HG03103 (cell line): ENCODE results near the gene CCDC148.

Experiments
- ATAC-seq: cut with Tn5 transposase; IDR thresholded peaks from one replicate; pipeline ENCODE4 v1.9.1; 2021; ENCODE audit warnings: low read depth; ENCODE audit not compliant: unreplicated experiment

The CCDC148 gene

GRCh38 chr2:158456309-158457066, at the start of gene CCDC148, which contains the start of gene PKP4:
Gene CCDC148, minus strand, starts transcription at chr2:158456753. Its CDS starts 314 bp downstream, at chr2:158456439.
Gene PKP4, plus strand, starts transcription at chr2:158456952. Its CDS starts 76,233 bp downstream, at chr2:158533185.
- ATAC-seq, result peak; percentile 90

GRCh38 chr2:158505448-158505934, 48.9 kb upstream of the CCDC148 start:
- no peak for ATAC-seq

DNA sequence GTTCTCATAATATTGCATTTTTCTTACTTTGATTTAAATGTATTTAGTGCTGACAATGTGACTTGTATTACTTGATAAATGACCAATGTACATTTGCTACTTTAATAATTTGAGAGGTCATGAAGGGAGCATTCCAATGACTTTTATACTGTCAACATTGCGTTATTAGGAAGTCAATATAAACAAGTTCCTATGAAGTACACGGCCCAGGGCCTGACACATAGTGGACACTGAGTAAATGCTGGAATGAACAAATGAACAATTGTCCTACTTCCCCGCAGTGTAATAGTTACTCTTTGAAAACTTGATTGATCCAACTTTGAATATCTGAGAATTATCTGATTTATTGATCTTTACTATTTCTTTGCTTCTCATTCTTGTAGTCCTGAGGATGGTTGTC, 47.5 kb upstream of the CCDC148 start:
- ATAC-seq, result no peak

DNA sequence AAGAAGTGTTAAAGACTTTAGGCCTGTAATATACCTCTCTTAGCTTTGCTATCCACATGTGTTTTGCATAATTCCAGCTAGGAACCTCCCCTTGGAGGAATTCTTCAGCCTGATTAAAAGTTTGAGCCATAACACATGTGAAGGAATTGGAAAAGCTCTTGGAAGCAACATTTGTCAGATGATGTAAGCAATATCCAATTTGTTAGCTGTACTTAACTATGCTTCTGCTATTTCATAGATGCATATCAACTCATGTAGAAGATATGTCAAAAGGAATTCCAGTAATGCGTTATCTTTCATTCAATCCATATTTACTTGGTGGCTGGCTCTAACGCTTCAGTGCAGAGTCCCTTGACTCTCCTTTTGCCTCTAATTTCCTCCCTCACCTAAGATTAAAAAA, 46.4 kb upstream of the CCDC148 start:
- ATAC-seq, result no peak

- ATAC-seq, result no peak
Measured at GRCh38 chr2:158501301-158501700, 44.7 kb upstream of the CCDC148 start.

DNA sequence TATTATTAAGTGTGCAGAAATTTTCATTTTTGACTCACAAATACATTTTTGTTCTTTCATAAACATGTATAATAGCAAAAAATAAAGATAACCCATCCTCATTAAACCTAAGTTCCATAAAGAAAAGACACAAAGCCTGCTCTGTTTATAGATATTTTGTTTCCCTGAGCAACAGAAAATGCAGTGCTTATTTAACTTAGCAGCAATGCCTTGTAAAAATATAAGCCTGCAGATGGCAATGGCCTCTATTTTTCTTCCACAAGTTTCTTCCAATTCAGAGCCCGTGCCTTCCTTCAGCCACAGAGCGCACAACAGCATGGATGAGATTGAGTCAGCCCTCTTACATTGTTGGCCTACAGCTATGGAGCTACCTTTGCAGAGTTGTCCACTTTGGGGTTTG, 43.8 kb upstream of the CCDC148 start:
- ATAC-seq, result no peak

DNA sequence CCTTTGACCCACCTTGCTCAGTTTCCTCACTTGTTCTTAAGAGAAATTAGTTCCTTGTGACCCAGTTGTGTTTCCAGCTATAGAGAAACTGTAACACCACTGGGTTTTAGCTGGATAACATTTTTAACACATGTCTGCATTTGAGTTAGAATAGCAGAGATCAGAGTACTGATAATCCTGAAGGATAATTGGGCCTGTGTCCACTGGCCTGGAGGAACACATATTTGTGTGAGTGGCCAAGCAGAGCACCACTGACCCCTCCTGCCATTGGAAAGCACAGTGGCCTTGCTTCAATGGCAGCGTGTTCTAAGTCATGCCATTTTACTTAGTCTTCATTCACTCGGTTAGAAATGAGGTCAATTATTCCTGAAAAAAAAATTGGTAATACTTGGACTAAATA, 42.8 kb upstream of the CCDC148 start:
- ATAC-seq, result no peak

DNA sequence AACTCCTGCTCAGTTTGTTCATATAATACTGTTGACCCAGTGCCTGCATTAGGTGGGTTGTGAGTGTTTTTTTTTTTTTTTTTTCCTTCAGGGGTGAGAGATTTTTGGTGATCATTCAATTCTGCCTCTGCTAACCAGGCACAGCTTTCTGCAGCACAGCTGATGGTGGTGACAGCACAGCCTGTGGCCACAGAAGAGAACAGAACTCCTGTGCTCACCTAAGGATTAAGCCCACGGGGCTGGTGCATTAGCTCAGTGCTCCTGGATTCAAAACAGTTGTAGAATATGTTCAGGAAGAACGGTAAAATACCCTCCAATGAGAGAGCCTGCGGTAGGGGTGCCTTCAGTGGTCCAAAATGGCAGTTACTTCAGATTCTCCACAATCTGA, 42.2 kb upstream of the CCDC148 start:
- ATAC-seq, result no peak

- ATAC-seq, result no peak
Measured at GRCh38 chr2:158498043-158498748, 41.6 kb upstream of the CCDC148 start.

DNA sequence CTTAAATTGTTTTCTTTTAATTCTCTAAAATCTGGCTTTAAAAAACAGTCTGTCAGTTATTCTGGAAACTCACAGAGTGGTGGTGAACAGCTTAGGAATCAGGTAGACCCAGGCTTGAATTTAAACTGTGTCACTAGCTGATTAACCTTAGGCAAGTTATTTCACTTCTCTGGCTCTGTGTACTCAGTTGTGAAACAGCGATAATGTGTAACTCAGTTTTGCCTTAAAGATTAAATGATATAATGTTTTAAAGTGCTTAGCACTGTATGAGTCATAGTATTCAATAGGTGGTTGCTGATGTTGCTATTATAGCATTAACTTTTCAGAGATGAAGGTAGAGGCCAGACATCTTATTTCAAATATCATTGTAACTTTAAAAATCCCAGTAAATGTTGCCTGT, 40.9 kb upstream of the CCDC148 start:
- no peak for ATAC-seq

GRCh38 chr2:158496986-158497385, 40.4 kb upstream of the CCDC148 start:
- no peak for ATAC-seq

DNA sequence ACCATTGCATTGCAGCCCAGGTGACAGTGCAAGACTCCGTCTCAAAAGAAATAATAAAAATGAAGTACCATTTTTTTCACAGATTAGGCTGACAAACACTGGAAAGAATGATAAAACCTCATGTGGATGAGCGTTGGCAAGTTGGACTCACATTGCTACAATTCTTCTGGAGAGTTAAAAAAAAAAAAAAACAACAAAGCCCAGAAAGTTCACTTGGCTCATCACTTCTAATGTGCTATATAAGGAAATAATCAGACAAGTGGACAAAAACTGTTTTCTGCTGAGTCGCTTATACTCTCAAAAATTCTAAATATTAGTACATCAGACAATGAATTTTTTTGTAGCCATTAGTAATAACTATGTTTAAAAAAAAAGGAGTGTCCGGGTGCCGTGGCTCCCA, 38.6 kb upstream of the CCDC148 start:
- ATAC-seq, result no peak

GRCh38 chr2:158493458-158493857, 36.9 kb upstream of the CCDC148 start:
- no peak for ATAC-seq

GRCh38 chr2:158491072-158491471, 34.5 kb upstream of the CCDC148 start:
- ATAC-seq, result no peak

GRCh38 chr2:158489366-158490112, 33.0 kb upstream of the CCDC148 start:
- no peak for ATAC-seq

- no peak for ATAC-seq
Measured at GRCh38 chr2:158488442-158489216, 32.1 kb upstream of the CCDC148 start.

- ATAC-seq, result no peak
Measured at GRCh38 chr2:158487419-158487818, 30.9 kb upstream of the CCDC148 start.

DNA sequence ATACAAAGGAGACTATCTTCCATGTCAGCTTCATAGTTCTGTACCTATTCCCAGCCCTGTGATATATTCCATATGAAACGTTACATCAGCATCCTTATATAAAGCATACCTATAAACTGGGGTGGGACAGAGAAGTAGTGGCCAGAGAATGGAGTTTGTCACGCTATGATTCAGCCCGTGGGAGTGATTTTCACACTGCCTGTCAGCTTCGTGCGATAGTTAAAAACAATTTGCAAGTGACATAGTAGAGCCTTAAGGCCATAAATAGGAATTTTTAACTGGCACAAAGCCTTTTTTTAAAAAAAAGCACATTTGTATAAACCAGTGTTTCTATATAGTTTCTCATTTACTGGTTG, 30.4 kb upstream of the CCDC148 start:
- no peak for ATAC-seq

DNA sequence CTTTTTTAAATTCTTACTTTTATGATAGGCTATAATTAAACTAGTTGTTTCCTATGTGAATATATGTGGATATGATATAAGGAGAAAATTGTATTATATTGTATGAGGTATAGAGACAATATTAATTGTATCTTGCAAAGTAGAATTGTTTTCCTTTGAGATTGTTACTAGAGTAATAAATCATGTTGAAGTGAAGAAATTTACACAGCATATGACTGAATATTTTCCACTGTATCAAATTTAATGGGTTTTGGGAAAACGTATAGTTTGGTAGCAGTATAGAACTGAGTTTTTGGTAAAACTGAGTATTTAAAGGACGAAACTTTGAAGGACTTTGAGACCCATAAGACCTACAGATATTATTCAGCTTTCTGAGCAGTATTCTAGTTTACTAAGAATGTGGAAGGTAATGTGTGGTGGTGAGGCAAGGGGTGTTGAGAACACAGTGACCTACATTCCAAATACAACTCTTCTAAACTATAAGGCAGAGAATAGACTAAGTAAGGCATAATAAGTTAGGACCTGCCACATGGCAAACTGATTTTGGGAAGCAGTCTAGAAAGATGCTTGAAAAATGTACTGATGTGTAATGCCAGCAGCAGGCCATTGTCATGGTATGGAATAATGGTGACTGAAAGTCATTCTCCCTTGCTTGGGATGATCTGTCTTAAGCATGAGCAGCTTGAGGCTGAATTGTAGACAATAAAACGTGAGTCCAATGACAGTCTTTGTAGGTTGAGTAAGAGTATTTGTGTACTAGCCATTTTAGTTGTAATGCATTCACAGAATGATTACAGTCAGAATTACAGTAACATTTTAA, 29.8 kb upstream of the CCDC148 start:
- no peak for ATAC-seq
